GM12878 (cell line): ENCODE measurements around the gene CDC45.

Source experiments
- ATF7 ChIP-seq: fragments of 450-650 bp; IDR thresholded peaks from 2 replicates; pipeline ENCODE4 v1.6.1; 2016; ENCODE audit warnings: low read depth, mild to moderate bottlenecking
- ESRRA ChIP-seq: IDR thresholded peaks from 2 replicates; pipeline ENCODE4 v1.6.1; 2012; ENCODE audit warnings: mild to moderate bottlenecking, low read length, improper control_type of control experiment
- EZH2 ChIP-seq: IDR thresholded peaks from 2 replicates; pipeline ENCODE4 v1.6.1; 2012; ENCODE audit warnings: low read depth, mild to moderate bottlenecking, control low read depth, inconsistent platforms, low read length, borderline replicate concordance; ENCODE audit not compliant: control insufficient read depth
- FOXM1 ChIP-seq: IDR thresholded peaks from 2 replicates; pipeline ENCODE4 v1.6.1; 2012; ENCODE audit warnings: low read depth, mild to moderate bottlenecking, inconsistent platforms, low read length, moderate library complexity
- POLR2A ChIP-seq: IDR thresholded peaks from 2 replicates; pipeline ENCODE4 v1.6.1; 2011; ENCODE audit warnings: low read depth, mild to moderate bottlenecking, low read length
- RFX5 ChIP-seq: IDR thresholded peaks from 2 replicates; pipeline ENCODE4 v1.6.1; 2011; ENCODE audit warnings: low read depth, low read length, improper control_type of control experiment

- no peak for TF ChIP-seq EZH2
- no peak for TF ChIP-seq RFX5
- no peak for TF ChIP-seq ATF7
- no peak for TF ChIP-seq FOXM1
- TF ChIP-seq ESRRA, result no peak
- no peak for TF ChIP-seq POLR2A
Measured at GRCh38 chr22:19537941-19538488, 58.3 kb downstream of the CDC45 start.
